Activated CD8-positive, alpha-beta memory T cell treated with anti-CD3 and anti-CD28 coated beads, Interleukin-2, amount 50 U/mL, for 1 hour (primary cell): ENCODE results near the gene ANKLE1.

Experiments
- DNase-seq: peaks from one replicate; pipeline ENCODE4 v3.0.0-alpha.2; 2020; ENCODE audit errors: extremely low read depth

The ANKLE1 gene

DNA sequence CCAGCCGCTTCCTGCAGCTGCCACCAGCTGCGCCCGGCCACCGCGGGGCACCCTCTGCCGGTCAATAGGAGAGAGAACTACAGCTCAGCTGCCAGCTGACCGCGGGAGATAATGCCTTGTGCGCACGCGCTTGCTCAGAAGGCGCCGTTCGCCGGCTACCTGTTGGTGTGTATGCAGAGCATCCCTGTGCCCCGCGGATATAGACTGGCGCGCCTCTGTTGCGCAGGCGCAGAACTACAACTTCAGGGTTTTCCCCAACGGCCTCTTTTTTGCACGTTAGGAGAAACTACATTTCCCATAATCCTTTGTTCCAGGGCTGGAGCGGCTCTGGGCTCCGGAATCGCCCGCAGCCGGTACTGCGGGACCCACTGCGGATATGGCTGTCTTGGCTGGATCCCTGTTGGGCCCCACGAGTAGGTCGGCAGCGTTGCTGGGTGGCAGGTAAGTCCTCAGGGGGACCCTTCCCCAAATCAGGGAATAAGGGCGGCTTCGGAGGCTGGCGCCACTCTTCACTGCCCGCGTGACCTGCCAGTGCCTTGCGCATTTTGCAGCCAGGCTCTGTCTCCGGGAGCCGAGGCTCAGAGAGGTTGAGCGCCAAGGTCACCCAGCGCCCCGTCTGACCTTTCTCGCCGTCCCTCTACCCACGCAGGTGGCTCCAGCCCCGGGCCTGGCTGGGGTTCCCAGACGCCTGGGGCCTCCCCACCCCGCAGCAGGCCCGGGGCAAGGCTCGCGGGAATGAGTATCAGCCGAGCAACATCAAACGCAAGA is 24.0 kb downstream of the ANKLE1 start, which contains the start of gene MRPL34:
TSS of gene MRPL34 (plus strand) at position 356 of the 768 bp plus-strand sequence. CDS start at position 377, 21 bp downstream.
- DNase-seq, result peak; percentile 90

DNA sequence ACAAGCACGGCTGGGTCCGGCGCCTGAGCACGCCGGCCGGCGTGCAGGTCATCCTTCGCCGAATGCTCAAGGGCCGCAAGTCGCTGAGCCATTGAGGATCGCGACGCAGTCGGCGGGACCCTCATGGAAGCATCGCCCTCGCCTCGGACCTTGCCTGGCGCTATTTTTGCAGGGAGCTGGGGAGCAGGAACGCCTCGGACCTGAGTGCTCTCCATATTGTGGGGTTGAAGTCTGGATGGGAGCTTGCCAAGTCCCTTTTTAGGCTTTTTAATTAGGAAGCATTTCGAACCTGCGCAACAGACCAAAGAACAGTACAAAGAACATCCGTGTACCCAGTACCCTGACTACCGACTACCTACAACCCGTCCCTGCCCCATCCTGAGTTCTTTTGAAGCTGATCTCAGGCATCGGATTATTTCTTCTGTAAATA is 24.6 kb downstream of the ANKLE1 start:
- no peak for DNase-seq

DNA sequence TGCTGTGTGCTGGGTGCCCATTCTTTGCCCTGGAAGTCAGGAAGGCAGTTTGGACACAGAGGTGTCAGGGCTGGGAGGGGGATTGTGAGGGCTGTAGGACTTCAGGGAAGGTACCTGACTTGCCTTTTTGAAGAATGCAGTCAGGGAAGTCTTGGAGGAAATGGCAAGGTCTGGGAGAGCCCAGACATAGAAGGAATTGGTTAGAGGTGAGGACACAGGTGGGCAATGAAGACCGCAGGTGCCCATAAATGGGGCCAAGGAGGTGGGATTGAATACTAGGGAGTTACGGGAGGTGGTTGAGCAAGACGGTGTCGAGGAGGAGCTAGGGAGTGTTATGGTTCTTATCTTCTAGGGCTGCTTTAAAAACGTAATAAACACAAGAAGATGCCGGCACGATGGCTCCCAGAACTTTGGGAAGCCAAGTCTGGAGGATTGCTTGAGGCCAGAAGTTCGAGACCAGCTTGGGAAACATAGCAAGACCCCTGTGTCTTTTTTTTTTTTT is 26.2 kb downstream of the ANKLE1 start:
- DNase-seq, result no peak

DNA sequence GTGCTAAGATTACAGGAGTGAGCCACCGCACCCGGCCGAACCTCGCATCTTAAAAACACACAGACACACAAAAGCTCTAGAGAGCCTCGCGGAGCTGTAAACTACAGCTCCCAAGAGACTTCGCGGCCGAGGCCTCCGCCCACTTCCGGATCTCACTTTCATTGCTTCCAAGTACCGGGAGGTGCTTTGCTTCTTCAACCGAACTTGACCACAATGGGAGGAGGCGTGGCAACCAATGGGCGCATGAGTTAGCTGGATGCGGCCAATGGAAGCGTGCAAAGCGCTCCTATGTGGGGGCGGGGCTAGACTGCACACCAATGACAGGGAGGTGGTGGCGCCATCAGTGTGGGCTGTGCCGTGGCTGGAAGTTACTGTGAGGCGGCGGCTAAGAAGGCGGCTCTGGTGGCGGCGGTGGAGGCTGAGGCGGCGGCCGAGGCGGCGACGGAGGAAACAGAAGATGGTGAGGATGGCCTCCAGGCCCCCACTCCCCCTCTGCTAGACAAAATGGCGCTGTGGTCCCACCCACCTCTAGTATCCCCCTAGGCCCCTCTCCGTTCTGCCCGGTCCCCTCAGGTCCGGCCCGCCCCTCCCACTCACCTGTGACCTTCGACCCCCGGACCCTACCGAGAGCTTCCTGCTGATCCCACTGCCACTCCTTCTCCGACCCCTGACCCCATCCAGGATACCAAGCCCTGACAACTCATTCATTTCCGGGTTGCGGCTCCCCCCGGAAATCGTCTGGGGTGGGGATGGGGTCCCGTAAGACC is 27.7 kb downstream of the ANKLE1 start, which contains the start of gene DDA1:
TSS of gene DDA1 (plus strand) at position 366 of the 767 bp plus-strand sequence. CDS start at position 458, 92 bp downstream.
- DNase-seq, result peak; percentile 99

DNA sequence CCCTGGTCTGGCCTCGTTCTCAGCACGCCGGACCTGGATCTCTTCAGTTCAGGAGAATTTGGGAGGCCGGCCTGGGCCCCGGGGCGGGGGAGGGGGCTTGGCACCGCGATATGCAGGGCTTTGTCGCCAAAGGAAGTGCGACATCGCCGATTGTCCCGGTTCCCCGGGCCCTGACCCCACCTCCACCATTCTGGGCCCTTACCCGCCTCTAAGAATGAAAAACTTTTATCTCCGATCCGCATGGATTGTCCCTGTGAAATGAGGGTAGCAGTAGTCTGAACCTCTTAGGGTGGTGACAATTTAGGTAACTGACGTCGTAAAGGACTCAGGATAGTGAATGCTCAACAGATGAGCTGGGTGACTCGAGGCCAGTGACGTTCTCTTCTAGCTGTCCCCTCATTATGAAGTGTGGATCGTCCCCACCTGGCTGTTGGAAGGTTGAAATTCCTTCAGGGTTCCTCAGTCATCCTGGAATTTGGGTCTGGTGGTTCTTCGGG is 28.3 kb downstream of the ANKLE1 start:
- DNase-seq, result no peak

DNA sequence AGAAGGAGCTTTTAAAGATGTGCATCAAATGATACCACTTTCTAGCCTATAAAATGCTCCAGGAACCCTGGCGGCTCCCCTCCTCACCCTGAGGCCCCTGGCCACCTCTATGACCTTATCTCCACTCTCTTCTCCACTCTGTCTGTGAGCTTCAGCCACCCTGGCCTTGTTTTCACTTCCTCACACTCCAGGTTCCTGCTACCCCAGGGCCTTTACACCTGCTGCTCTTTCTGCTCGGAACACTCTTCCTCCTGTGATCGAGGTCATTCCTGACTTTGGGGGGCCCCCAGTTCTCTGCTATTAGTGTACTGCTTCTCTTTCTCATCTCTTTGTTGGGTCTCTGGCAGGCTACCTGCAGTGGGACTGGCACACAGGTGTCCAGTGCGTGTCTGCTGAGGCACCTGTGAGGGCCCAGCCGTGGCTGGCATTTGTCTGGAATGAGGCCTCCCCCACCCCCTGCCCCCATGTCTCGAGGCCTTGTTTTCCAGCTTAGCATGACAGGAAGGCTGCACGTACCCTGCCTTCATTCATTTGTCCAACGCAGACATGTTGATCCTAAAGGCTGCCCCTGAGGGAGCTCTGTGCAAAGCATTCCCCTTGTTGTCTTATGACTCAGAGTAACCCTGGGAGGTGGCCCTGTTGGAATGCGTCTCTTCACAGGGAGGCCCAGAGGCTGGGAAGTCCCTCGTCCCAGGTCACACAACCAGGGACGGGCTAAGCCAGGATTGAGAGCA is 29.9 kb downstream of the ANKLE1 start:
- DNase-seq, result no peak

DNA sequence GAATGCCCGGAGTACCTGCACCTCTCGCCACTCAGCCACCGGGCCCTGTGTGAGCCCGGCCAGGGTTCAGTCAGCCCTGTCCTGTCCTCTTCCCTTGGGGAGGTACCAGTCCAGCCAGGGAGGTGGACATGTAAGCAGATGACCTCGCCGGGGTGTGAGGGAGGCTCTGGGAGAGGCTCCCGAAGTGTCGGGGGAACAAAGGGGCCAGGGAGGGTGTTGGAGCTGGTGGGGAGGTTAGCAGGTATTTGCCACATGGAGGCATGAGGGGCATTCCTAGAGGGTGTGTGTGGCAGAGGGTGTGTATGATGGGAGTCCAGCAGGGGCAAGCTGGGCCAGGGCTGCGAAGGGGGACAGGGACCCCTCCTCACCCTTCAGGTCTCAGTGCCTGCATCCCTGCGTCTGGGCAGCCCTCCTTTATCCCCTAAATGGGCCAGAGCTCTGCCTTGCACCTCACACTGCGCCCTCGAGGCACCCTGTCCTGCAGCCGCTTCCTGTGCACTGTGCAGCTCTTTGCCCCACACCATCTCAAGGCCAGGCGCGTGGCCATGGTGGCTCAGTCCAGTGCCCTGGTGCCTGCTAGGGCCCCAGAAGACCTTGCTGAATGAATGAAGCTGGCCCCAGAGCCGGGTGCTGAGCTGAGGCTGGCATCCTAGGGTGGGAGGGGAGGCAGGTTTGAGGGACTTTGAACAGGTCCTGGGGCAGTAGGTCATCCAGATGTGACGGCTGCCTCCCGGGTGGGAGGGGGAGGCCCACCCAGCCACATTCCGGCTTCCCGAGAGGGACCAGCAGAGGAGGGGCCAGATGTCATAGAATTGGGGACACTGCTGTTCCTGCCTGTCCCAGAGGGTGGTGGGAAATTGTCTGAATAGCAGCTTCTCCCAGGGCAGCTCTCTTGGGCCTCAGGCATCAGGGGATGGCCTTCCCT is 30.8 kb downstream of the ANKLE1 start:
- DNase-seq, result no peak

DNA sequence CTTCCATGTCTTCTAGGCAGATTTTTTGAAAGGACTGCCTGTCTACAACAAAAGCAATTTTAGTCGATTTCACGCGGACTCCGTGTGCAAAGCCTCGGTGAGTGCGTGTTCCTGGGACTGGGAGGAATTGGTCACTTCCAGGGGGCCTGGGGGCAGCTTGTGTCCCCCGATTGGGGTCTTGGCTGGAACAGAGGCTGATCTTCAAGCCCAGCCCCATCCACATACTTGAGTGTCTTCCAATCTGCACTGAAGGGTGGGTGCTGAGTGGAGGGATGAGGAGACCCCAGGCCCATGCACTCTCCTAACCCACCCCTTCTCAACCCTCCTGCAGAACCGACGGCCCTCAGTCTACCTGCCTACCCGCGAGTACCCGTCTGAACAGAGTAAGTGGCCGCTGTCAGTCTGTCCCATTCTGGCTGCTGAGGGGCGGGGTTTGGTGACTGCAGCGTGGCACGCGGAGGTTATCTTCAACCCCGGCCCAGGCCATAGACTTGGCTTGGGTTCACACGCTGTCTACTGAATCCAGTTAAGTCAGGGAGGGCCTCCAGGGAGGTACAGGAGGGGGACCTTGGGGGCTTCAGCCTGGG is 32.4 kb downstream of the ANKLE1 start:
- DNase-seq, result no peak

DNA sequence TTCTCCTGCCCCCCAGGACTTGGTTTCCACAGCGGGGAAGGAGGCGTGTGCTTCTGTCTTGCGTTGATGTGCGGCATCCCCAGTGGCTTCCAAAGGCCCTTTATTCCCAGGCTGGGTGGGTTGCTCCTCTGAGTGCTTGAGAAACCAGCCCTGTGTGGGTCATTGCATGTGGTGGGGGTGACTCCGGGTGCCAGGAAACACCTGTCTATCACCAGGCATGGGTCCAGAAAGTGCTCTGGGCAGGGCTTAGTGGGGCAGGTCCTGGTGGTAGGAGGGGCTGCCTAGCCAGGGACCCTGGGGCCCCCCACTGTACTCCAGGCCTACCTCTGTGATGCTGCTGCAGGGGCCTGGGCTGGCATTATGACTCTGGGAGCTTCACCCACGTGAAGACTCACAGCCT is 37.3 kb downstream of the ANKLE1 start:
- no peak for DNase-seq

DNA sequence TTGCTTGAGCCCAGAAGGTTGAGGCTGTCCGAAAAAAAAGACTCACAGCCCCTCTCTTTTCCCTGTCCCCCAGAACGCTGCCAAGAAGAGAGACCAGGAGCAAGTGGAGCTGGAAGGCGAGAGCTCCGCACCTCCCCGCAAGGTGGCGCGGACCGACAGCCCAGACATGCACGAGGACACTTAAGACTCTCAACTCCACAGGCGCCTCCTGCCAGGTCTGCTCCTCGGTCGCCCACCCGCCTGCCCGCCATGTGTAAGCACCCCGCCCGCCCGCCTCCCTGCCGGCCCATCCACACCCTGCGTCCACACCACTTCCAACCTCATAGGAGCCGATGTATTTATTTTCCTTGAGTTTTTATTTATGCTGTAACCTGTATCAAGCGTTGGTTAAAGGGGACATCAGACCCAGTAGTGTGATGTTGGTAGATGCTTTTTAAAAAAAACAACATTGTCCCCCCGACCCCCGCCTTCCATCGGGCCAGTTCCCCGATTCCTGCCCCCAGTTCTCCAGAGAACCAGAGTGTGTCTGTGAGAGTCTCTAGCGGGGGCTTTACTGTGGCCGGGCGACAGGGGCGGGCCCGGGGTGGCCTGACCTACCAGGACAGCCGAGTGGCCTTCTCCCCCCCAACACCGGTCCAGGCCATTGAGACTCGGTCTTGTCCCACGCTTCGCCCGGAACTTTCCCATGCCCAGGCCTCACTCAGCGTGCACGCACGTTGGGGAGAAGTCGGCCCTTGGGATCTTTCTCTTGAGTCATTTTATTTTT is 38.0 kb downstream of the ANKLE1 start:
- no peak for DNase-seq

DNA sequence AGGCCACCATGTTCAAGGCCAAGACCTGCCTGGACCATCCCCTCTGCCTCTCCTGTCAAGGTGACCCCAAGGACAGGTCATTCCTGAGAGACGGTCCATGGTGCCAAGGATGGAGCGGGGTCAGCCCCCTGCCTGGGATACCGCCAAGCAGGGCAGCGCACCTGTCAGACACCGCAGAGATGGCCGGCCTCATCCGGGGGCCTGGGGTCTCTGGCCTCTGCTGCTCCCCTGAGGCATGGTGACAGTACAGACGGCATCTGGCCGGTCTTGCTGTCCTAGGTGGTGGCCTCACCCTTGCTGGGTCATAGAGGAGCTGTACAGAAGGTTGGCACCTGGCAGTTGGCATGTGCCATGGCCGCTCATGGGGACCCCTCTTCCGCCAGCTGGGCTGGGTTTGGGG is 38.7 kb downstream of the ANKLE1 start:
- no peak for DNase-seq

DNA sequence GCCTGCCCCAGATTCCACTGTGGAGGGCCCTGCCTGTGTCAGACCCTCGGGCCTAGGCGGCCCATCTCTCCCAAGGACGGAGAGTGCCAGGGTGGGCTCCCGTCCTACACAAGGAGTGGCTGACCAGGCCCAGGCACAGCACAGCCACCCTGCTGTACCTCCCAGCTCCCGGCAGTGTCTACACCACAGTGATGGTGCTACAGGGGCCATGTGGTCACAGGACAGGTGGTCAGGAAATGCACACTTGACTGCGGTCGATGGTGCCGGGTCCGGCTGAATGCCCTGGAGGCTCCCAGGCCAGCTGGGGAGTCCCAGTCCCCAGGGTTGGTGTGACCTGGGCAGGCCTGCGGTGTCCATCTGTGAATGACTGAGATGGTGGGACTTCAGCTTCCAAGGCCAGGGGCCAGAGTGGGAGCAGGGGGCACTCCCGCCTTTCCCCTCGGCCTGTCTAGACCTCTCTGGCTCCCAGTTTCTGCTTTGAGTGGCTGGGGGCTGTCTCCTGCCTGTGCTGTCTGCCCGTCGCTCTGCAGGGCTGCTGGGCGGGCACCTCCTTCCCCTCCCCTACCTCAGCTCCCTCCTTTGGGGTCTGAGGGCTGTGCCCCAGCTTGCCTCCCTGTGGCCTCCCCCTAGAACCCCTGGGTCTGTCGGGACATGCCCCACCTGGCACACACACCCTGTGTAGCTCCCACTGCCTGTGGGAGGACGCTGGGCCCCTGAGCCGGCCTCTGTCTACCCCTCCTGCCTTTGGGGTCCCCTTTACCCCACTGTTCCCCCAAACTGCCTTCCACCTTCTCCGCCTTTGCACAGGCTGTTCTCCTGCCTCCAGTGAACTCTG is 40.2 kb downstream of the ANKLE1 start:
- no peak for DNase-seq

DNA sequence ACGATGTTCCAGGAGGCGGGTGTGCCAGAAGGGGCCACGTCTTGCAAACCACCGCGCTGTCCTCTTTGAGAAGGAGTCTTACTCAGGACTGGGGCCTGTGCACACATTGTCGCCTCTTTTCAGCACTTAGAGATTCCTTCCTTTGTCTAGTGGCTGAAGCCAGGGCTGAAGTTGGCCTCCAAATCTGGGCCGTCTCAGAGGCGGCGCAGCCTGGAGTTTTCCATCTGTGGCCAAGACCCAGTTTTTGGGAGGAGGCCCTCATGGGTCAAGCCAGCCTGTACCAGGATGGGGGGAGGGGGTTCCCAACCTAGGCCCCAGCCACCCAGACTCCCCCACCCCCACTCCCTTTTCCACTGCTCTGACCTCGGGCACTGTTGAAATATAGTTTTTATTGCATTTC is 41.2 kb downstream of the ANKLE1 start:
- no peak for DNase-seq

DNA sequence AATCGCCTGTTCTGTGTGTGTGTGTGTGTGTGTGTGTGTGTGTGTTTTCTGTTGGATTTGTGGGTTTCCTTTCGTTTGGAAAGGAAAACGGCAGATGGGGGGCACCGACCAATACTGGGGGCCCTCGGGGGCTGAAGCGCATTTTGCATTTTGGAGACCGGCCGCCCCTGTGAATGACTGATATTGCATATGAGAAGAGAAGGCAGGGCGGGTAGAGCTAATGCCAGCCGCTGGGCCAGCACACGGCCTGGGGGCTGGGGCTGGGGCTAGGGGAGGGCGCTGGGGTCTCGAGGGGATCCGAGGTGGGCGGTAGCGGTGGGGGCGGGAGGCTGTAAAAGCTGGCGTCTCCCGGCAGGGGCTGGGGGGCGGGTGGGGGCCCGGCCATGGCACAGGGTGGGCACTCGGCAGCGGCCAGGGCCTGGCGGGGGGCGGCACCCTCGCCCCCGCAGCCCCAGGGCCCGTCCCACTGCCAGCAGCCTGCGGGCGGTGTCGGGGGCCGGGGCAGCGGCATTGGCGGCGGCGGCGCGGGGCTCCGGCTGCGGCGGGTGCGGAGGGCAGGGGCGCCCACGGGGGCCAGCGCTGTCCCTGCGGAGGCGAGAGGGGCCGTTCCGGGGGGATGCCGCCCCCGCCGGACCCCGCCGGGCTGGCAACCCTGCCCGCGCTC is 41.7 kb downstream of the ANKLE1 start:
- no peak for DNase-seq

DNA sequence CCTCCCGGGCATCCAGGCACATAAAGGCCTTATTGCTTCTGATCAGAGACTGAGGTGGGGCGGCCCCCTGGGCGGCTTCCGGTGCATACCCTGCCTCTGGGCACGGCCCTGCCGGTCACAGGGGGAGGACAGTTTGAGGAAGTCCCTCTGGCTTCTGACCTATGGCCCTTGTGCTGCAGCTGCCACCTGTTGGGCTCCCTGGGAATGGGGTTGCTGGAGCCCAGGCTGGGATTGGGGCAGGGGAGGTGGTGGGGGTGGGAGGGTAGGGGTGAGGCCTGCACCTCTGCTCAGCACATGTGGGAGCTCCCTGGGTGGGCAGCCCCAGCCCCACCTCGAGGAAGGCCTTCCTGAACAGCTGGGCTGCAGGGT is 42.2 kb downstream of the ANKLE1 start:
- no peak for DNase-seq

DNA sequence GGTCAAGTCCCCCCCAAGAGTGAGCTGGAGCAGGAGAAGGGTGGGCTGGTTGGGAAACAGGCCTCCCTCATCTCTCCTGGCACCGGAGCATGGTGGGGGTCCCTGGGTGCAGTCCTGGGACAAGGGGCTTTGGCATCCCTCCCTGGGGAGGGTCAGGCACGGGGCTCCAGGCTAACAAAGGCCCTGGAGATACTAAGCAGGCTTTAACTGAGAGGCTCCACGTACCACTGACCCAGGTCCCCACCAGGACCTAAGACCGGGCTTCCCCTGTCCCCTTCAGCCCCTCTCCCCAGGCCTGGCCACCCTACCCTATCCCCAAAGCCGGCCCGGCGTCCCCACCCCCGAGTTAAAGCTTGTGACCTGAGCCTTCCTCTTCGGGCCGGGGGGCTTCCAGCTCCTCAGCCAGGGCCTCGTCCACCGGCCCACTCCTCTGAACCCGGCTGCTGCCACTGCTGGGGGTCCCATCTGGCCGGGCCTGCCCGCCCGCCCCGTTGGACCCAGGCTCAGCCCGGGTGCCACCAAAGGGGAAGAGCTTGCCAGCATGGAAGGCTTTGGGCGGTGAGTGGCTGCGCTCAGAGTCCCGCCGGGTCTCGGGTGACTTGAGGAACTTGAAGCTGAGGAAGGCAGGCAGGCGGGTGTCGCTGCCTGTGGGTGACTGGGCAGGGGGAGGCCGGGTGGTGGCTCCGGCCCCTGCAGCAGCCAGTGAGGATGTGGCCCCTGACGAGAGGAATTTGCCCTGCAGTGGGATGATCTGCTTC is 42.8 kb downstream of the ANKLE1 start:
- DNase-seq, result no peak

DNA sequence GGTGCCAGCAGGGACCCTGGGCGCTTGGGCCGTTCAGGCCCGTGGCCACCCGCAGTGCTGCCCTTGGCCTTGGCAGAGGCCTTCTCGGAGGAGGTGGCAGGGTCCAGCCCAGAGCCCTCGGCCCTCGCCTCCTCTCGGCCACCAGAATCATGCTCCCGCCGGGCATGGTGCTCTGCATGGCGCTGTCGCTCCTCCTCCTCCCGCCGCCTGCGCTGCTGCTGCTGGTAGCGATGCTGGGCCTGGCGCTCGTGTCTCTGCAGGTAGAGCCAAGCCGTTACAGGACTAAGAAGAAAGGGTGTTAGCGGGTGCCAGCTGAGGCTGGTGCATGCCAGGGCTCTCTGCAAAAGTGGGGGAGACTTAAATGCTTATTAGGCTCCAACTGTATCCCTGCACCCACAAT is 43.4 kb downstream of the ANKLE1 start:
- no peak for DNase-seq
